HEK293T (cell line): Measurements from ENCODE around the gene OGDH.

Experiments used
- BHLHE40 ChIP-seq: fragments of 450-650 bp; IDR thresholded peaks from 2 replicates; pipeline ENCODE4 v1.6.1; 2016; ENCODE audit warnings: mild to moderate bottlenecking, moderate library complexity, borderline replicate concordance
- ELF4 ChIP-seq: fragments of 450-650 bp; IDR thresholded peaks from 2 replicates; pipeline ENCODE4 v1.6.1; 2017; ENCODE audit warnings: antibody characterized with exemption
- FOXA1 ChIP-seq: fragments of 450-650 bp; IDR thresholded peaks from 2 replicates; pipeline ENCODE4 v1.6.1; 2016; ENCODE audit warnings: mild to moderate bottlenecking
- FOXM1 ChIP-seq: fragments of 450-650 bp; IDR thresholded peaks from 2 replicates; pipeline ENCODE4 v1.6.1; 2017; ENCODE audit warnings: mild to moderate bottlenecking, borderline replicate concordance
- LEF1 ChIP-seq: fragments of 450-650 bp; IDR thresholded peaks from 2 replicates; pipeline ENCODE4 v1.6.1; 2017; ENCODE audit warnings: mild to moderate bottlenecking, borderline replicate concordance
- NFRKB ChIP-seq: fragments of 450-650 bp; IDR thresholded peaks from 2 replicates; pipeline ENCODE4 v1.6.1; 2016; ENCODE audit warnings: mild to moderate bottlenecking, moderate library complexity
- PKNOX1 ChIP-seq: fragments of 450-650 bp; IDR thresholded peaks from 2 replicates; pipeline ENCODE4 v1.6.1; 2016
- SP1 ChIP-seq: fragments of 450-650 bp; IDR thresholded peaks from 2 replicates; pipeline ENCODE4 v1.6.1; 2017
- SUZ12 ChIP-seq: fragments of 450-650 bp; IDR thresholded peaks from 2 replicates; pipeline ENCODE4 v1.6.1; 2016; ENCODE audit warnings: mild to moderate bottlenecking
- TARDBP ChIP-seq: fragments of 450-650 bp; IDR thresholded peaks from 2 replicates; pipeline ENCODE4 v1.6.1; 2016
- ZNF384 ChIP-seq: fragments of 450-650 bp; IDR thresholded peaks from 2 replicates; pipeline ENCODE4 v1.6.1; 2016

- TF ChIP-seq LEF1, result no peak
- no peak for TF ChIP-seq ZNF384
- no peak for TF ChIP-seq ELF4
- TF ChIP-seq TARDBP, result no peak
- TF ChIP-seq NFRKB, result no peak
- TF ChIP-seq FOXA1, result no peak
- TF ChIP-seq PKNOX1, result no peak
- no peak for TF ChIP-seq FOXM1
- no peak for TF ChIP-seq SUZ12
- no peak for TF ChIP-seq BHLHE40
- TF ChIP-seq SP1, result no peak
Measured at GRCh38 chr7:44565097-44565794, 41.2 kb upstream of the OGDH start.
